HG03575 (cell line): ENCODE results near the gene PRKG1.

ENCODE experiments used
- ATAC-seq: cut with Tn5 transposase; IDR thresholded peaks from one replicate; pipeline ENCODE4 v1.9.1; 2021; ENCODE audit not compliant: unreplicated experiment, insufficient number of reproducible peaks, low FRiP score; ENCODE audit errors: extremely low read depth

The PRKG1 gene

DNA sequence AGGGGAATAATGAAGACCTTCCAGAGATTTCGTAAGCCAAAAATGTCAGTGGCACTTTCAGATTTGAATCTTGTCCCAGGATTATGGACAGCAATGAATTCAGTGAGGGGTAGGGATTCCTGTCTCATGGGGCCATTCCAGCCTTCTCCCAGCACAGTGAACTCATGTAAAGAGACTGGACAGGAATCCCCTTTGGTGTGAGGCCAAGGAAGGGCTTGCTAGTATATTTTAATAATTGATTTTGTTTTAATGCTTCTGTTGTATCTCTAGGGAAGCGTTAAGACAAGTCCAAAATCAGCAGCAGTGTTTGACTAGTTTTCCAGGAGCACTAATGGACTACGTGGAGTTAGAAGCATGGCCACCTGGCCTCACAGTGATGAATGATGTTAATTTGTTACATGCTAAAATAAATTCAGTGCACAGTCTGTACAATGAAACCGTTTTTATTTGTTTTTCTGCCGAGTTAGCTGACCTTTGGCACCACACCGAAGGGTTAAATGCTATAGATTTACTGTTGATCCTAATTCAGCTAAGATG lies 1025.8 kb downstream of the PRKG1 start:
- ATAC-seq: no peak

DNA sequence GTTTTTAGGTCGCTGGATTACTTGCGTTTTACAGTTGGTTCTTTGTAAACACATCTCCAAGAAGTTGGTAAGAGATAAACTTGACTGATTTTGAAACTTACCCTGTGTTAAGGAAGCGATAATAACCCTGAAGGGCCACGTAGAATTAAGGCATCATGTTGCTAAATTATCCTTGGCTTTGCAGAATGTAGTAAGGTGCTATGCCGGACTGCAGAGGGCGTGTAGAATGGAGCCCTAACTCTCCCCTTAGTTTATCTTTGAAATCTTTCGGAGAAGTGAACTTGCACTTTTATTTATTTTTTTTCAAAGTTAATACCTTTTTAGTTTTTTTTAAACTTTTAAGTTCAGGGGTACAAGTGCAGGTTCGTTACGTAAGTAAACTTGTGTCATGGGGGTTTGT lies 1031.0 kb downstream of the PRKG1 start:
- no peak for ATAC-seq

DNA sequence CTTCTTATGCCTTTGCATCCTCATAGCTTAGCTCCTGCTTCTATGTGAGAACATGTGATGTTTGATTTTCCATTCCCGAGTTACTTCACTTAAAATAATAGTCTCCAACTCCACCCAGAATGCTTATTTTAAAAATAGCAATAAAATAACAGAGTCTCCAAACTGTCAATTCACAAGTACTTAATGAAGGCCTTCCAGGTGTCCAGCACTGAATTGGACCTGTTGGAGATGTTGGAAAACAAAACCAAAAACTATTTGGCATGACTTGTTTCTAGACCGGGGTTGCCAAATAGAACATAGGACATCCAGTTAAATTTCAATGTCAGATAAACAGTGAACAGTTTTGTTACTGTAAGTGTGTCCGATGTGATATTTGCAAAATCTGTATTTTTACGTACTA lies 1031.7 kb downstream of the PRKG1 start:
- ATAC-seq: no peak

DNA sequence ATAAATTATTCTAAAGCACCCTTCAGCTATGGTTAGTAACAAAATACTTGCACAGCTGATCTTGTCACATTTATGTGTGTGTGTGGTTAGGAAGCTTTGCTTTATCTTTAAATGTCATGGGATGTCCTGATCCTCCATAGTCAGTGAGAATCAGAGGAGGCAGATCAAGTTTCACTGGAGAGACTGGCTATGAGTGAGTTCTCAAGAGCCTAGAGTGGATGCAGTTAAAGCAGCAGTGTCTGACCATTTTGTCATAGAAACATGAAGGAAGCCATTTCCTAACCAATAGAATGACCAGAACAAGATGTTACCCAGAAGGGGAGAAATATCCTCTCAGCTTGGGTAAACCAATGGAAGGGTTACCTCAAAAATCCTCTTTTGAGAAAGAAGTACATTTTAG lies 1032.6 kb downstream of the PRKG1 start:
- no peak for ATAC-seq

DNA sequence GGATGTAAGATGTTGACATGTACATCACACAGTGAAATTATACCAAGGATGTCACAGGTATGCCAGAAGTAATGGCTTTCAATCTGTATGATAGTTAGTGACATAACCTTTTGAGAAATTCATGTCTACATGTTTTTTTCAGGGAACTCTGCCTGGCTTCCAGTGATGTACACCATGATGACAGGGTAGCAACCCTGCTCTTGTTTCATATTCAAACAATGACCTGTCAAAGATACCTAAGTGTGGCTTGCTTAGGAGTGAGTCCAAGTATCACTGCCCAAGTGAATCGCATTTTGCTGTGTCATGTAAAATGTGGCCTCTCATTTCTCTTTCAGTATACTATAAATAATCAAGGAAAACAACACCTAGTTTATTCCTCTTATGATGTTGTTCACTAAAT lies 1033.9 kb downstream of the PRKG1 start:
- no peak for ATAC-seq

DNA sequence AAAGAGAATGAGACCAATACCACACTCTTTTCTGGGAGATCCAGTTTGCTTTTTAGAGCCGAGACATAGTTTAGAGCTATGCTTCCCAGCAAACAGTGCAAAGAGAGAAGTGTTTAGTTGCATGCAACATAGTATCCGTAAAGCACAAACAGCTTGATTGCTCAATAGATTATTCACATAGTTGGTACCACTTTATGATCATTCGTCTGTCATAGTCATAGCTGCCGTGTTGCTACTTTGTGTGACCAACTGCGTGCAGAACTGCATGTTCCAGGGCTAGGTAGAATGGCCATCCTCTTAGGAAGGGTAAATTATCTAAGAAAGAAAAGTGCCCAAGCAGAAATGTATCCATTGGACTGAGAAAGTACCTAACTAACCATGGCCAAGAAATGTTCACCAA lies 1036.3 kb downstream of the PRKG1 start:
- ATAC-seq: no peak

DNA sequence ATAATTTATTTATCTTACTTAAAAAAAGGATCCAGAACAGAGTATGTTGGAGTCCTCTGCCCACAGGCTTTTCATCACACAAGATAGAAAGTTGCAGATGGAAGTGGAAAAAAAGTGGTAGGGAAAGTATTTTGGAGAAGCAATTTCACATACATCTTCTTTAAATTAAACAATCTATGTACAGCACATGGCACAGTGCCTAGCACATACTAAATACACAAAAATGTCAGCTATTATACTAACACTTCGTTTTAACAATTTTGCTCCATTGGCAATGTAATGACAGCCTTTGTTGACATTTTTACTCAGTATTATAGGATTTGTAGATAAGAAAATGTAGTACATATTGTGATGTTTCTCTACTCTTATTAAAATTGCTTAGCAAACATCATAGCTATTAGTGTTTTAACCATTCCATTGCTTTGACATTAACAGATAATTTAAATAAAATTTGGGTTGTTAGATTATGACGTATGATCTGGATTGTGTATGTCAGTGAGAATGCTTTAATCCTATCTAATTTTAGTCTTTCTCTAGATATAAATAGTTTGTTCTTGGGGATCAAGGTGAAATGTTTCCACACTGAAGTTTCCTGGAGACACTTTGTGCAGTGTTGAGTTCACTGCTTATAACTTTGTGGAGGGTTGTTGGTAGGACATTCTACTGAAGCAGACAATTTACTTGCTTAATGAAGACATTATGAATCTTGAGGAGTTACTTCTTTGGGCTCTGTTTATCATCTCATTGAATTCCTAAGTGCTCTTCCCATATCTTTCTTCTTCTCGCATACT lies 1037.0 kb downstream of the PRKG1 start:
- ATAC-seq: no peak

DNA sequence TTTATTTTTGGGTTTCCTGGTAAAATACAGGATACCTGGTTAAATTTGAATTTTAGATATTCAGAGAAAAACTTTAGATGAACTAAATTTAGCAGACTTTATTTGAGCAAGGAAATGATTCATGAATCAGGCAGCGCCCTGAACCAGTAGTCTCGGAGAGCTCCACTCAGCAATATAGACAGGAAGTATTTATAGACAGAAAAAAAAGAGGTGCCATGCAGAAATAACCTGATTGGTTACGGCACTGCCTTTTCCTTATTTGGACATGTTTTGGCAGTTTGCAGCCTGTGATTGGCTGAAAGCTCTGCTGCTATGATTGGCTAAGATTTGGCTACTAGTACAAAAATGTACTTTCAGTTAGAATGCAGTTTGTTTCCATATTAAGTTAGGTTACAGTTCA lies 1041.5 kb downstream of the PRKG1 start:
- ATAC-seq: no peak

DNA sequence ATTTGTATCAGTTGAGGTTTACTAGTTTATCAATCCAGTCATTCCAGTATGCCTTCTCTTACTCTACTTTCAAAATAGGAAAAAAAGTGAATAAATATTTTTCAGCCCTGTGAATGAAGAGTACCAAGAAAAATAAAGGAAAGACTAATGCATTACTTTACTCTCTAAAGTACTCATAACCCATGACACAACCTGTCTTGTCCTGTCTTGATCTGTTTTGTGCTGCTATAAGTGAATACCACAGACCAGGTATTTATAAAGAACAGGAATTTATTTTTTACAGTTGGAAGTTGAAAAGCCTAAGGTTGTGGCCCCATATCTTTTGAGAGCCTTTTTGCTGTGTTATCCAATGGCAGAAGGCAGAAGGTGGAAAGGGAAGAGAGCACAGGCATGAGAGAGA lies 1045.2 kb downstream of the PRKG1 start:
- no peak for ATAC-seq

DNA sequence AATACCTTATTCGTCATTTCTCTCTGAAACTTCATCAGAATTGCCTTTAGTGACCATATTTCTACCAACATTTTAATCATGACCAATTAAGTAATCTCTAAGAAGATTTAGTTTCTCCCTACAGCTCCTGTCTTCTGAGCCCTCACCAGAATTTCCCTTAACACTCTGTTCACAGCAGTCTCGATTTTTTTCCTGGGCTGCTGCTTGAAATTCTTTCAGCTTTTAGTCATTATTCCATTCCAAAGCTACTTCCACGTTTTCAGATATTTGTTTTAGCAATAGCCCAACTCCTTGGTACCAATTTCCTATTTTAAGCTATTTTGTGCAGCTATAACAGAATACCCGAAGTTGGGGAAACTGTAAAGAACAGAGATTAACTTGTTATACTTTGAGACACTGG lies 1047.4 kb downstream of the PRKG1 start:
- ATAC-seq: no peak

DNA sequence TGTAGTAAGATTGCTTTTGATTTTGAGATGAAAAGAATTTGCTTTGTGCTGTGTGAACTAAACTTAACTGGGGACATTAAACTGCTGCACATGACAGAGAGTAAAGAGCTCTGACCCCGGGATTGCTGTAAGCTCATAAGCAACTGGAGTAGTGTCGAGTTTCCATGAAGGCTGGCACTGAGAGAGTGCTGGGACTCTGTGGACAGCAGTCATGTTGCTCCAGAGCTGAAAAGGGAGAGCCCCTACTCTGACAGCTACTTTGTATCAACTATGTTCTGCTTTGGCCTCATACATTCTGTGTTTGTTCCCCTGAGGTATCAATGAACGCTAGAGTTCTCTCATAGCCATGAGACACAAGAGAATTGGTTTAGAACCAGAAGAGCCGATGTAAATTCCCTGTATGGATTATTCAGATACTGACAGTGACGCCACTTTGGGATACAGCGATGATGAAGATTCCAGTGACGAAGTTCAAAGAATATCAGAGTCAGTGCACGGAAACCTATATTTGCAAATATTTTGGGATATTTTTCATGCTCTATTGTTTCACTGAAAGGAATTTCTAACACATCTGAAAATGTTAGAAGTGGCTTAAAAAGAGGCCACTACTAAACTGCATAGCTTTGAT lies 1053.9 kb downstream of the PRKG1 start:
- ATAC-seq: no peak

DNA sequence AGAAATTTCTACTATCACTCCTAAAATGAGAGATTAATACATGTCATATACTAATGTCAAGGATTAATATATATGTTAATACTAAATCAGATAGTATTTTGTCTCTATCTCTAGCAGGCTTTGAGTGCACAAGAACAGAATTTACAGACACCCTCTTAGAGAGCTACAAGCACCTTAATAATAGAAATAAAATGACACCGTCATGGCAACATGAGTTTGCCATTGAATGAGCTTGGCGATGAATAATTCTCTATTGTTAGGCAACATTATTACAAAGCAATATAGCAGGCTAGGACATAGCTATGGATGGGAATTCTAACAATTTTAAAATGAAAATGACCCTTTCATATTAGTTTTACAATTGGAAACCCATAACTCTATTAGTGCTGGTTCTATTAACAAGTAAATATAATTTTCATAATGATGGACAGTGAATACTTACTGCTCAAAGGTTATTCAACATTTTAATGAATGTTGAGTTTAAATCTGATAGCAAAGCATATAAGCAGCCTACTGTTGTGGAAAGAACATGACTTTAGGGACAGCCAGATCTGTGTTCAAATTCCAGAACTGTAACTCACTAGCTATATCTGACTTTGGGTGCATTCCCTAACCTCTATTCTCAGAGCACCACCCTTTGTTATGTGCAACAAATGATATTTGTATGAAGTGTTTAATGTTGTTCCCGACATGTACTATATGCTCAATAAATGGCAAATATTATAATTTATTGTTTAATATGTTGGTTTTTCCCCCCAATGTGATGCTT lies 1055.3 kb downstream of the PRKG1 start:
- no peak for ATAC-seq

DNA sequence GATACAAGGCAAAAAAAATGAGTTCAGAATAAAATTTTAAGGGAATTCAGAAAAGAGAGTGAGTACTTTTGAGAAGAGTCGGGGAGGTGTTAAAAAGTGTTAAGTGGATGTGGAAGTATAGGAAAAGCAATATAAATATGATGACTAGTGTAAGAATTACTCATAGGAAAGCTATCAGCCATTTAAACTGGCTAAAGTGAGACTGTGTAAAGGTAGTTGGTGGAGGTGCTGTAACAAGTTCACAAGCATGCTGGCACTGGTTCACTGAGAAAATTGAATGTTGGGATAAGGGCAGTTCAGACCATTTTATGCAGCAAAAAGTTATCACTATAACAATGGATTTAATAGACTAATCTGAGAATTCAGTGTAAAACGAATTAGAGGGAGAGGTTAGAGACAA lies 1060.8 kb downstream of the PRKG1 start:
- no peak for ATAC-seq

DNA sequence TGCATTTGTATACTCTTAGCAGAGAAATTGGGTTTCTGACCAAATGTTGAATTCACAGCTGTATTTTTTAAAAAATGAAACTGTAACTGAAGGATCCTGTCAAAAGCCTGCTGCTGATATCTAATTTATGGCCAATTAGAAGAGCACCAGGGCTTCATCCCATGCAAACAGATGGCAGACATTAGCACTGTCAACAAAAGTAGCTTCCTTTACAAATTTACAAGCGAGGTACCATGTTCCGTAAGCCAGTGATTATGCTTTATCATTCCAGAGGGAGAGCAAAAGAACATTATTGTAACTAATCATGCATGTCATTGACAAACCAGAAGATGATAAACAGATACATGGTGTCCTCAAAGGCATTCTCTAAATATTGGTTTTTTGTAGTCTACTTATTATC lies 1062.6 kb downstream of the PRKG1 start:
- ATAC-seq: no peak

DNA sequence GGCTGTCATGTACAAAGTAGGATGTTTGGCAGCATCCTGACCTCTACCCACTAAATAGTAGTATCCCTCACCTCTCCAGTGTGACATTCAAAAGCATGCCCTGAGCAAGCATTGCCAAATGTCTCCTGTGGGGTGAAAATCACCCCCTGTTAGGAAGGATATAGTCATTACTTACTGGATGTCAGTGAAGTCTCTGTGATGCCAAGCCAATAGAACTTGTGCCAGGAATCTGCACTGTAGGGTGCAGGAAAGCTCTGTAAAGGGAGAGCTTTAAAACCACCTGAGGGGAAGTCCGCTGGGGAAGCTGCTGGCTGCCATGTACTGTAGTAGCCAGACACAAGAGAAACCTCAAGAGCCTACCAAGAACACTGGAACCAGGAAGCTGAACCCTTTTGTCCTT lies 1069.1 kb downstream of the PRKG1 start:
- ATAC-seq: no peak

DNA sequence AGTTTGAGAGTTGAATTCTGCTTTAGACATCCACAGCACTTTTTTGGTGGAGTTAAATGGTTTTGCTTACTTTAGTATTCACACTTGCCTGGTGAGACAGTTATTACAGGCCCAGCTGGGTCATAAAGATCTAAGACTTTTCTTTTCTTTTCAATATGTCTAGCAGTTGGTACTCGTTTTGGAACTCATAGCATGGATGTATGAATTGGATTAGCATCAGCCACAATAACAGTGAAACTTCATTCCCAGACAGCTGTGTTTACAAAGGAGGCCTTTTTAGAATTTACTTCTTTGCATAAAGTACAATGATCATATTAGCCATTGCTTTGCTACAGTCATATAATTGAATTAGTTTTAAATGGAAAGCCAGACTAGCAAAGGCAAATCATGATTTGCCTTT lies 1071.3 kb downstream of the PRKG1 start:
- no peak for ATAC-seq

DNA sequence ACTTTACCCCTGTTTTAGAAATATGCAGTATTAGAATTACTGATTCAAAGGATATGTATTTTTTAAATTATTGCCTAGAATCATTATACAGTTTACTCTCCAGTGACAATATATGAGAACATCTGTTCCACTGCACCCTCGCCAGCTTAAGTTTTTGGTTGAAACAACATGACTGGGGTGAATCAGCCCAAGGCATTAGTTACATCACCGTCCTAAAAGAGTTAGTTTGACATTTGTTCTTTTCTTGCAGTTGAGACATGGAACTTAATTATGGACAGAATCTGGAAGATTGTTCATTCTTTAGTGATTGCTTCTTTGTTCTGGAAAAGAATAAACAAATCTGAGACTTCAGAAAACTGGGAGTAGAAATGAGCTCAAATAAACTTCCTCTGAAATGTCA lies 1072.5 kb downstream of the PRKG1 start:
- no peak for ATAC-seq

DNA sequence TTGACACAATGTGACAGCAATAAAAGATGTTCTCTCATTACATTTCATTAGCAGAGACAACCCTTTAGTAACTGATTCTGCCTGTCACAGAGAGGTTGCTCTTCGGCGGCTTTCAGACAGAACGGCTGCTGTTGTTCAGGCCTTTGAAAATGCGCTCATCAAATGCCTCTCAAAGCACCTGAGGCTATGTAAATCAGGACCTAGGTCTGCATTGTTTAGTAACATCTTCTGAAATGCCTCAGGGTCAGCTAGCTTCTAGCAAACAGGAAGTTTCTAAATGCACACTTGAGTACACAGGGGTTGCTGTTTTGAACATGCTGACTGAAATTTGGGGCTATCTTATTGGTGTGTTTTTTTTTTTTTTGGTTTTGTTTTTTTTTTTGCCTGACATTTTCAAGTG lies 1096.5 kb downstream of the PRKG1 start:
- no peak for ATAC-seq

DNA sequence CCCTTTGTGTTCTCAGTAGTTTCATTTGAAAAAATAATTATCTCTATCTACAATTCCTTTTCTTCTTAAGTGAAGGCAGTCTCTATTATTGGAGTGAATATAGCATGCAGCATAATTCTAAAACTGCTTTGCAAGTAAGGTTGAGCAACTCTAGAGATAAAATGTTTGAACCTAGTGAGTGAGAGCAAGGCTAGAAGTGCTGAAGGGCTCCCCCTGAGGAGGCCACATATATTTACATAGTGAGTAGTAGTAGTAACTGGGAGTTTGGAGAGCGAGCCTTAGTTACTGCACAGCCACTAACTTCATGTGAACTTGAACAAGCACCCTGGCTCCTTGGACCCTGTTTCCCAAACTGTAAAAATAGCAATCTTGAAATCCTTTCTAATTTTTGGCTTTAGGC lies 1098.3 kb downstream of the PRKG1 start:
- ATAC-seq: no peak

DNA sequence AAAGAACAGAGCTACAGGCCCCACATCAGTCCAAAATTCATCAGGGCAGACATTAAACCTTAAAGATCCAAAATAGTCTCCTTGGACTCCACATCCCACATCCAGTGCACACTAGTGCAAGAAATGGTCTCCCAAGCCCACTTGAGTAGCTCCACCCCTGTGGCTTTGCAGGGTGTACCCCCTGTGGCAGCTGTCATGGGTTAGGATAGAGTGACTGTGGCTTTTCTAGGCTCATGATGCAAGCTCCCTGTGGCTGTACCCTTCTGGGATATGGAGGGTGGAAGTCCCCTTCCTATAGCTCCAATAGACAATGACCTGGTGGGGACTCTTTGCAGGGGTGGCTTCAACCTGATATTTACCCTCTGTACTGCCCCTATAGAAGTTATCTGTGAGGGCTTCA lies 1111.0 kb downstream of the PRKG1 start:
- ATAC-seq: no peak
